Coronary artery (tissue), 2 donors: Measurements from ENCODE around the gene AHNAK.

Experiments
- DNase-seq: peaks from one replicate; pipeline ENCODE4 v3.0.0-alpha.2; 2017; ENCODE audit warnings: low spot score
- H3K27ac ChIP-seq, 2 donors: fragments of 200-600 bp; sonication (generic); one replicate each; pipeline ENCODE4 v1.5.1; 2016 to 2019
- H3K4me3 ChIP-seq: fragments of 200-600 bp; sonication (generic); 2 replicates; pipeline ENCODE4 v1.5.1; 2016; ENCODE audit warnings: mild to moderate bottlenecking, moderate library complexity
- TF ChIP-seq, protein P1 (sequence below): fragments of 200-600 bp; sonication (generic); IDR thresholded peaks from one replicate; pipeline ENCODE4 v1.5.1; 2019; ENCODE audit warnings: antibody characterized with exemption

Gene AHNAK

GRCh38 chr11:62458212-62459002, 88.2 kb downstream of the AHNAK start:
- no peak overlapping the region for H3K4me3 ChIP-seq
- TF ChIP-seq, protein P1, sequence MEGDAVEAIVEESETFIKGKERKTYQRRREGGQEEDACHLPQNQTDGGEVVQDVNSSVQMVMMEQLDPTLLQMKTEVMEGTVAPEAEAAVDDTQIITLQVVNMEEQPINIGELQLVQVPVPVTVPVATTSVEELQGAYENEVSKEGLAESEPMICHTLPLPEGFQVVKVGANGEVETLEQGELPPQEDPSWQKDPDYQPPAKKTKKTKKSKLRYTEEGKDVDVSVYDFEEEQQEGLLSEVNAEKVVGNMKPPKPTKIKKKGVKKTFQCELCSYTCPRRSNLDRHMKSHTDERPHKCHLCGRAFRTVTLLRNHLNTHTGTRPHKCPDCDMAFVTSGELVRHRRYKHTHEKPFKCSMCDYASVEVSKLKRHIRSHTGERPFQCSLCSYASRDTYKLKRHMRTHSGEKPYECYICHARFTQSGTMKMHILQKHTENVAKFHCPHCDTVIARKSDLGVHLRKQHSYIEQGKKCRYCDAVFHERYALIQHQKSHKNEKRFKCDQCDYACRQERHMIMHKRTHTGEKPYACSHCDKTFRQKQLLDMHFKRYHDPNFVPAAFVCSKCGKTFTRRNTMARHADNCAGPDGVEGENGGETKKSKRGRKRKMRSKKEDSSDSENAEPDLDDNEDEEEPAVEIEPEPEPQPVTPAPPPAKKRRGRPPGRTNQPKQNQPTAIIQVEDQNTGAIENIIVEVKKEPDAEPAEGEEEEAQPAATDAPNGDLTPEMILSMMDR, result no peak
- H3K27ac ChIP-seq, result peak overlapping the region in 1 of 2 donors; percentile 30
- DNase-seq, result no peak

GRCh38 chr11:62457478-62457877, 89.1 kb downstream of the AHNAK start:
- DNase-seq, result no peak
- no peak overlapping the region for H3K4me3 ChIP-seq
- no peak overlapping the region for H3K27ac ChIP-seq
- TF ChIP-seq, protein P1, result no peak

DNA sequence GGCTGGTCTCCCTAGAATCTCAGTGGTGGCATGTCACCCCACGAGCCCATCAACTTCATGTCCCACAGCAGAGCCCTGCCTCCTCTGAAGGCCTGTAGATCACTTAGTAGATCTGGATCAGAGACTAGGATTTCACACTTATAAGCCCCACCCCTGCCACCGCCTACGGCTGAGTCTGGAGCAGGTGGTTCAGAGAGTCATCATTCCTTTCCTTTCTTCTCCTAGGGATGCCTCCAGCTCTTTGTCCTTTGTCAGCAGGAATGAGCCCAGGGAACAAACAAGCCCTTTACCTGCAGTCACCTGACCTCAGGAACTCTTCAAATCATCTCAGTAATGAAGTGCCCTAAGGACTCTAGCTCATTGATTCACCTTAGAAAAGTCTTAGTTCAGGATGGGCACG, 90.0 kb downstream of the AHNAK start:
- TF ChIP-seq, protein P1, result no peak
- no peak for DNase-seq
- Histone ChIP-seq H3K27ac (no peak overlapping the region), H3K4me3 (no peak overlapping the region)

DNA sequence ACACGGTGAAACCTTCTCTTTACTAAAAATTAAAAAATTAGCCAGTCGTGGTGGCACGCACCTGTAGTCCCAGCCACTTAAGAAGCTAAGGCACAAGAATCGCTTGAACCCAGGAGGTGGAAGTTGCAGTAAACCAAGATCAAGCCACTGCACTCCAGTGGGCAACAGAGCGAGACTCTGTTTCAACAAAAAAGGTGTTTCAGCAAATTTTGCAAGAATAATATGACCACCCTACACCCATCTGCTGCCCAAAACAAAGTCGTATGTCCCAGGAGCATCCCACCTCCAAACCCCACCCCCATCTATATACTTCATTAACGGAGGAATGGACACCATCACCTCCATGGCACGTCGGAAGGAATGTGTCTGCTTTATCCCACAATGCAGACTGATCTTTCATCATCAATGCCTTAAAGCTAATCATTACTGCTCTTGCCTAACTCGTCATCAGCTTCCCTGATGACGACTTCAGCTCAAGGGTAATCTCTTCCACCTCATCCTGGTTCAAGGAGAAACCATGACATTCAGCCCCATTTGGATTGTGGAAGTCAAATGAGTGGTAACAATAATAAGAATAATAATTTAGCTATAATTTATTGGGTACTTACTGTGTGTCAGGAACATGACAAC, 93.7 kb downstream of the AHNAK start:
- Histone ChIP-seq H3K4me3 (no peak overlapping the region), H3K27ac (no peak overlapping the region)
- TF ChIP-seq, protein P1, result no peak
- no peak for DNase-seq

DNA sequence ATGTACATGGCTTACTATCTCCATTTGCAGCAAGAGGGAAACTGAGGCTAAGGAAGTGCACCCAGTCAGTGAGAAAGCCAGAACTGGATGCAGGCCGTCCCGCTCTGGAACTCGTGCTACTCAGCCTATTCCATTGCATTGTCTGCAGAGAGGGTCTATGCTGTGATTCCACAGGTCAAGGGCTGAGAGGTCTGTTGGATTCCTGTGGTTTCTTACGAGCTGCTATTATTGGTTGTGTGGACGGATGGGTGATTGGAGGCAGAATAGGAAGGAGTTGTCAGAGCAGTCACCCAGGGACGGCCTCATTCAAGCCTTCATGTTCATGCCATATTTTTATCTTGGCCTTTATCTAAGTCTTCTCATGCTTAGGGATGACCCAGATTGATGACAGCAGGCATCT, 94.3 kb downstream of the AHNAK start:
- H3K27ac ChIP-seq, result no peak overlapping the region
- H3K4me3 ChIP-seq, result no peak overlapping the region
- TF ChIP-seq, protein P1, result no peak
- no peak for DNase-seq

GRCh38 chr11:62451241-62451621, 95.4 kb downstream of the AHNAK start:
- TF ChIP-seq, protein P1, result no peak
- no peak overlapping the region for H3K27ac ChIP-seq
- DNase-seq, result no peak

More at GRCh38 chr11:62451241-62451621, 95.4 kb downstream of the AHNAK start:
- no peak overlapping the region for H3K4me3 ChIP-seq
